Sigmoid colon (tissue), 4 donors: ENCODE data around the gene CCDC187.

Source experiments
- CTCF ChIP-seq, 4 experiments: fragments of 450-650 bp in 3 of 4; fragments of 200-600 bp in 1 of 4; IDR thresholded peaks; one replicate each; pipeline ENCODE4 v1.5.1; 2016 to 2019; ENCODE audit warnings: antibody characterized with exemption in 4 of 4, mild to moderate bottlenecking in 3 of 4, moderate library complexity in 2 of 4
- EP300 ChIP-seq, 4 donors: sonication (generic); formaldehyde crosslinking; IDR thresholded peaks; one replicate each; pipeline ENCODE4 v1.6.1; 2017; ENCODE audit warnings: antibody characterized with exemption in 4 of 4
- POLR2A ChIP-seq, 2 donors: fragments of 450-650 bp; IDR thresholded peaks; one replicate each; pipeline ENCODE4 v1.6.1; 2016; ENCODE audit warnings: antibody characterized with exemption in 2 of 2, mild to moderate bottlenecking in 2 of 2, moderate library complexity in 2 of 2
- POLR2AphosphoS5 ChIP-seq, 4 donors: sonication (generic); formaldehyde crosslinking; IDR thresholded peaks; one replicate each; pipeline ENCODE4 v1.6.1; 2017; ENCODE audit warnings: antibody characterized with exemption in 4 of 4

- TF ChIP-seq POLR2AphosphoS5 (IDR thresholded peaks at IDR 0.05) (no peak), CTCF (IDR thresholded peaks at IDR 0.05) (no peak), POLR2A (IDR thresholded peaks at IDR 0.05) (no peak), EP300 (IDR thresholded peaks at IDR 0.05) (no peak)
Measured at GRCh38 chr9:136296434-136297015, 7.4 kb downstream of the CCDC187 start.
